GDM1 (cell line): ENCODE measurements around the gene GALK2.
"Not testable (repeated sequence)": the region's sequence is repeated elsewhere in the genome, so short reads cannot be mapped to it uniquely, and the experiment has no call there.

ENCODE experiments used
- DNase-seq: peaks from one replicate; lab custom pipeline; 2025; lab: John Stamatoyannopoulos, UW

The GALK2 gene

GRCh38 chr15:49339656-49340055 is 169.6 kb downstream of the GALK2 start:
- no peak for DNase-seq

DNA sequence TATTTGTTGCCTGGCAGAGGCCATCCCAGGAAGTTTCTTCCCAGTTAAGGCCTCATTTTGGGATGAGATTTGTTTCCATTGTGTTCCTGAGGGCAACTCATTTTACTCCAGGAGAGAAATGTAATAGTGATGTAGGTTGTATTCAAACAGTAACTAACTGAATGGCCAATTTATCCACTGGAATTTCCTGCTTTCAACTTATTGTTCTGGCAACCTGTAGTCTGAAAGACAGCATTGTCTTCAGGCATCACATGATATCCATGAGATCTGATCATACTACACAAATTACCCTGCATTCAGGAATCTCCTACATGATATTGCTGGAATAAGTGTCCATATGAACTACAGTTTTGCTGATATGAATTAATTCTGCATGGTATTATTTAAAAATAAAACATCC is 173.5 kb downstream of the GALK2 start:
- no peak for DNase-seq

DNA sequence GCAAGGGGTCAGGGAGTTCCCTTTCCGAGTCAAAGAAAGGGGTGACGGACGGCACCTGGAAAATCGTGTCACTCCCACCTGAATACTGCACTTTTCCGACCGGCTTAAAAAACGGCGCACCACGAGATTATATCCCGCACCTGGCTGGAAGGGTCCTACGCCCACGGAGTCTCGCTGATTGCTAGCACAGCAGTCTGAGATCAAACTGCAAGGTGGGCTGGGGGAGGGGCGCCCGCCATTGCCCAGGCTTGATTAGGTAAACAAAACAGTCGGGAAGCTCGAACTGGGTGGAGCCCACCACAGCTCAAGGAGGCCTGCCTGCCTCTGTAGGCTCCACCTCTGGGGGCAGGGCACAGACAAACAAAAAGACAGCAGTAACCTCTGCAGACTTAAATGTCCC is 184.4 kb downstream of the GALK2 start:
- not testable (repeated sequence) for DNase-seq

DNA sequence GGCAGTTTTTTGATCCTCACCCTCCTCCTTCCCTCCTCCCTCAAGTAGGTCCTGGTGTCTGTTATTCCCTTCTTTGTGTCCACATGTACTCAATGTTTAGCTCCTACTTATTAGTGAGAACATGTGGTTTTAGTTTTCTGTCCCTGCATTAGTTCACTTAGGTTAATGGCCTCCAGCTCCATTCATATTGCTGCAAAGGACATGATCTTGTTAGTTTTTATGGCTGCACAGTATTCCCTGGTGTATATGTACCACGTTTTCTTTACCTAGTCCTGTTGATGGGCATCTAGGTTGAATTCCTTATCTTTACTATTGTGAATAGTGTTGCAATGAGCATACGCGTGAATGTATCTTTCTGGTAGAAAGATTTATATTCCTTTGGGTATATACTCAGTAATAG is 191.3 kb downstream of the GALK2 start:
- DNase-seq, result no peak

DNA sequence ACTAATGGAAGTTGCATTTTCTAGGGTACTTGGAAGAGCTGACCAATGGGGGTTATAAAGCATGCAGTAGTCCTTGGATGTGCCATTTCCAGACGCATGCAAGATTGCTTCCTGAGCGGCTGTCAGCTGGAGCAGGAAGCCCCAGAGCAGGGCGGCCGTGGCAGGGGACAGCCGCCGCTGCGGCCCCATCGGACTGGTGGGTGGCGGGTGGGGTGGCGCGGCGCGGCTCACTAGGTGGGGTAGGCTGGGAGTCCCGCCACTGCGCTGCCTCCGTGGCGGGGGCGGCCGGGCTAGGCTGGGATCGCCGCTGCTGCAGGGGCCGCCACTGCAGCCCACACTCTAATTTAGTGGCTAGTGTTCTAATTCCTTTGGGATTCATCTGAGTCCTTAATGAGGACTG is 196.4 kb downstream of the GALK2 start:
- DNase-seq, result no peak

- no peak for DNase-seq
Measured at GRCh38 chr15:49370782-49371181, 200.7 kb downstream of the GALK2 start.

DNA sequence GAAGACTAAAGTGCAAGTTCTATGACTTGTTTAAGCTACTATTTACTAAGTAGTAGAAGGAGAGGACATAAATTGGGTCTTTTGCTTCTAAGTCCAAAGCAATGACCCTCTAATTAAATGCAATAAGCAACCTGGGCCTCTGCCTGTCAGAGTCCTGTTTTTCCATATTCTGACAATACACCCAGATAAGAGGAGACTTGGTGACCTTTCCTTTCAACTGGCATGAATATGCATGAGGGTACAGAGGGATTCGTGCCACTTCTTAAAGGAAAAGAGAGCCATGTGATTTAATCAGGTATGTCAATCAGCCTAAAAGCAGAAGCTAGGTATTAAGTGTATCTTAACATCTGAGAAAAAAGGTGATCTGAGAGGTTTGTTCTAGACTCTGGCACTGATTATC is 202.3 kb downstream of the GALK2 start:
- no peak for DNase-seq

GRCh38 chr15:49379996-49380395 is 209.9 kb downstream of the GALK2 start:
- DNase-seq, result peak; percentile 35

DNA sequence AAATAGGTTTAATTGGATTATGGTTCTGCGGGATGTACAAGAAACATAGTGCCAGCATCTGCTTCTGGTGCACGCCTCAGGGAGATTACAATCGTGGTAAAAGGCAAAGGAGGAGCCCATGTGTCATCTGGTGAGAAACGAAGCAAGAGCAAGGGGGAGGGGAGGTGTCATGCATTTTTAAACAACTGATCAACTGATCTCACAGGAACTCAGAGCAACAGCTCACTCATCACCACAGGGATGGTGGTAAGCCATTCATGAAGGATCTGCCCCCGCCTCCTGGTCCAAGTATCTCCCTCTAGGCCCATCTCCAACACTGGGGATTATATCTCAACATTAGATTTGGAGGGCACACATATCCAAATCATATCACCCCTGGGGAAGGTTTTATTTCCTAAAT is 210.9 kb downstream of the GALK2 start:
- no peak for DNase-seq
